H1 (cell line): ENCODE measurements around the gene PDGFA. TPM values are rescaled to one million over a fixed set of nuclear protein-coding genes. Genes with fewer than 3 reads are reported as not detected.

Experiments used
- CTCF ChIA-PET: fragments of 300-600 bp; sonication (Branson Sonifier 250); formaldehyde crosslinking; loops from one replicate; lab custom pipeline; 2021; ENCODE audit not compliant: partially characterized antibody; lab: Charles Lee
- POLR2A ChIA-PET: fragments of 300-600 bp; sonication (Branson Sonifier 250); formaldehyde crosslinking; loops from one replicate; lab custom pipeline; 2021; ENCODE audit warnings: inconsistent platforms; ENCODE audit not compliant: partially characterized antibody; lab: Charles Lee
- DNase-seq, 2 experiments: peaks; one replicate each; pipeline versions ENCODE4 v3.0.0 to v3.0.0-alpha.2; 2010 to 2022; ENCODE audit warnings: low spot score in 2 of 2, low read depth in 1 of 2, mixed read lengths in 1 of 2
- FAIRE-seq: peaks from 2 replicates; lab custom pipeline; 2011; peaks lifted over from hg19 to GRCh38; lab: Jason Lieb, UNC
- H2AFZ ChIP-seq: 2 replicates; pipeline ENCODE4 v1.8.1; 2012; ENCODE audit warnings: low read length, inconsistent platforms
- H2AK5ac ChIP-seq: 2 replicates; pipeline ENCODE4 v1.6.1; 2013; ENCODE audit warnings: low read depth, low read length
- H2BK120ac ChIP-seq: replicated peaks from 2 replicates; pipeline ENCODE3; 2013; ENCODE audit warnings: low read depth, low read length, inconsistent platforms
- H2BK12ac ChIP-seq: 2 replicates; pipeline ENCODE4 v1.6.1; 2013; ENCODE audit warnings: low read depth, low read length
- H2BK15ac ChIP-seq: 2 replicates; pipeline ENCODE4 v1.6.1; 2013; ENCODE audit warnings: low read length
- H2BK20ac ChIP-seq: 2 replicates; pipeline ENCODE4 v1.6.1; 2013; ENCODE audit warnings: low read length
- H2BK5ac ChIP-seq: 2 replicates; pipeline ENCODE4 v1.6.1; 2013; ENCODE audit warnings: low read depth, low read length
- H3K14ac ChIP-seq: 2 replicates; pipeline ENCODE4 v1.6.1; 2013; ENCODE audit warnings: inconsistent platforms; ENCODE audit not compliant: insufficient read length
- H3K18ac ChIP-seq: 2 replicates; pipeline ENCODE4 v1.6.1; 2013; ENCODE audit warnings: low read length; ENCODE audit errors: extremely low read depth
- H3K23ac ChIP-seq: 2 replicates; pipeline ENCODE4 v1.6.1; 2013; ENCODE audit warnings: inconsistent platforms; ENCODE audit not compliant: insufficient read length
- H3K23me2 ChIP-seq: 2 replicates; pipeline ENCODE4 v1.6.1; 2013; ENCODE audit warnings: low read depth, low read length
- H3K27ac ChIP-seq: 2 replicates; pipeline ENCODE4 v1.6.1; 2011; ENCODE audit warnings: low read depth, low read length, inconsistent platforms
- H3K27me3 ChIP-seq, 4 experiments: replicated peaks in 1 of 4; 1 replicate in 1 of 4; 2 replicates in 3 of 4; pipeline versions ENCODE4 v1.6.1 to v1.8.1; 2011 to 2013; ENCODE audit warnings: low read length in 3 of 4, mild to moderate bottlenecking in 3 of 4, inconsistent platforms in 2 of 4, mixed read lengths in 2 of 4, moderate library complexity in 1 of 4; ENCODE audit not compliant: control insufficient read depth in 3 of 4, insufficient read depth in 3 of 4; ENCODE audit errors: extremely low read depth in 1 of 4
- H3K36me3 ChIP-seq, 4 experiments: 2 replicates each; pipeline versions ENCODE4 v1.6.1 to v1.8.1; 2011 to 2013; ENCODE audit warnings: mild to moderate bottlenecking in 4 of 4, low read length in 3 of 4, moderate library complexity in 2 of 4, control low read depth in 1 of 4, inconsistent platforms in 1 of 4; ENCODE audit not compliant: insufficient read depth in 4 of 4, control insufficient read depth in 2 of 4
- H3K4ac ChIP-seq: replicated peaks from 2 replicates; pipeline ENCODE3; 2013; ENCODE audit warnings: low read length, low read depth, mixed read lengths, inconsistent platforms; ENCODE audit not compliant: insufficient read length
- H3K4me1 ChIP-seq, 4 experiments: replicated peaks in 1 of 4; 1 replicate in 1 of 4; 2 replicates in 3 of 4; pipeline versions ENCODE4 v1.6.1 to v1.8.1; 2011 to 2013; ENCODE audit warnings: low read length in 3 of 4, inconsistent platforms in 2 of 4, mixed read lengths in 1 of 4; ENCODE audit not compliant: insufficient read depth in 4 of 4, control insufficient read depth in 3 of 4
- H3K4me2 ChIP-seq, 2 experiments: 2 replicates each; pipeline versions ENCODE4 v1.6.1 to v1.8.1; 2011 to 2013; ENCODE audit warnings: low read depth in 2 of 2, low read length in 2 of 2, control low read depth in 1 of 2, inconsistent platforms in 1 of 2, mild to moderate bottlenecking in 1 of 2; ENCODE audit not compliant: insufficient read depth in 1 of 2
- H3K4me3 ChIP-seq, 4 experiments: fragments of 200-600, 300-600 bp in 1 of 4; sonication (generic), shearing (Covaris generic), sonication (Bioruptor Twin) in 1 of 4; 2 replicates each; pipeline versions ENCODE4 v1.5.1 to v1.8.1; 2011 to 2016; ENCODE audit warnings: low read length in 4 of 4, low read depth in 3 of 4, control low read depth in 2 of 4, inconsistent platforms in 2 of 4, mild to moderate bottlenecking in 2 of 4, mixed read lengths in 1 of 4, moderate library complexity in 1 of 4; ENCODE audit not compliant: insufficient read depth in 2 of 4; ENCODE audit errors: extremely low read depth in 1 of 4
- H3K56ac ChIP-seq: replicated peaks from 2 replicates; pipeline ENCODE3; 2013; ENCODE audit warnings: low read depth, mild to moderate bottlenecking, mixed read lengths, low read length, inconsistent platforms; ENCODE audit not compliant: insufficient read length
- H3K79me1 ChIP-seq: 2 replicates; pipeline ENCODE4 v1.6.1; 2013; ENCODE audit warnings: low read depth, low read length, control low read depth
- H3K79me2 ChIP-seq, 2 experiments: 2 replicates each; pipeline versions ENCODE4 v1.6.1 to v1.8.1; 2012 to 2013; ENCODE audit warnings: low read length in 2 of 2, mild to moderate bottlenecking in 2 of 2, inconsistent platforms in 1 of 2; ENCODE audit not compliant: insufficient read depth in 2 of 2, control insufficient read depth in 1 of 2
- H3K9ac ChIP-seq, 4 experiments: replicated peaks in 1 of 4; 1 replicate in 1 of 4; 2 replicates in 3 of 4; pipeline versions ENCODE4 v1.6.1 to v1.8.1; 2011 to 2013; ENCODE audit warnings: low read depth in 3 of 4, low read length in 3 of 4, control low read depth in 2 of 4, mild to moderate bottlenecking in 2 of 4, moderate library complexity in 2 of 4, inconsistent platforms in 1 of 4; ENCODE audit errors: extremely low read depth in 1 of 4
- H3K9me3 ChIP-seq, 2 experiments: 2 replicates each; pipeline versions ENCODE4 v1.6.1 to v1.8.1; 2012 to 2013; ENCODE audit warnings: mild to moderate bottlenecking in 2 of 2, moderate library complexity in 2 of 2, control low read depth in 1 of 2, inconsistent platforms in 1 of 2, low read depth in 1 of 2, low read length in 1 of 2, mixed read lengths in 1 of 2; ENCODE audit not compliant: insufficient read depth in 2 of 2
- H4K20me1 ChIP-seq, 2 experiments: replicated peaks in 1 of 2; 2 replicates each; pipeline versions ENCODE3 to v1.8.1; 2011 to 2013; ENCODE audit warnings: inconsistent platforms in 2 of 2, low read length in 2 of 2, mild to moderate bottlenecking in 1 of 2; ENCODE audit not compliant: insufficient read depth in 2 of 2, control insufficient read depth in 1 of 2
- H4K5ac ChIP-seq: 2 replicates; pipeline ENCODE4 v1.6.1; 2013; ENCODE audit warnings: low read length, low read depth, mixed read lengths, inconsistent platforms; ENCODE audit not compliant: insufficient read length
- H4K8ac ChIP-seq: 2 replicates; pipeline ENCODE4 v1.8.0; 2013; ENCODE audit warnings: mild to moderate bottlenecking, moderate library complexity, low read length, inconsistent platforms; ENCODE audit not compliant: insufficient read depth; ENCODE audit errors: extremely low read depth
- H4K91ac ChIP-seq: replicated peaks from 2 replicates; pipeline ENCODE3; 2013; ENCODE audit warnings: low read length, mixed read lengths, inconsistent platforms; ENCODE audit not compliant: insufficient read length
- ASH2L ChIP-seq: fragments of 200-600, 300-600 bp; sonication (generic); IDR thresholded peaks from one replicate; pipeline ENCODE4 v1.7.1; 2017; ENCODE audit warnings: low read length
- BACH1 ChIP-seq: IDR thresholded peaks from 2 replicates; pipeline ENCODE4 v1.6.1; 2012; ENCODE audit warnings: low read length, improper control_type of control experiment
- BRCA1 ChIP-seq: IDR thresholded peaks from 2 replicates; pipeline ENCODE4 v1.6.1; 2012; ENCODE audit warnings: low read depth, low read length, improper control_type of control experiment
- CBX8 ChIP-seq: fragments of 300-800, 300-1000 bp; sonication (generic); IDR thresholded peaks from 2 replicates; pipeline ENCODE4 v1.7.1; 2016; ENCODE audit warnings: low read depth, low read length, borderline replicate concordance
- CREB1 ChIP-seq: IDR thresholded peaks from 2 replicates; pipeline ENCODE4 v1.6.1; 2012; ENCODE audit warnings: inconsistent platforms
- KDM1A ChIP-seq: fragments of 200-600, 300-600 bp; sonication (generic); IDR thresholded peaks from 2 replicates; pipeline ENCODE4 v1.7.1; 2016; ENCODE audit warnings: mild to moderate bottlenecking, low read length, borderline replicate concordance
- KDM4A ChIP-seq: IDR thresholded peaks from one replicate; pipeline ENCODE4 v1.7.1; 2012; ENCODE audit warnings: low read depth, mild to moderate bottlenecking, moderate library complexity, low read length, inconsistent platforms; ENCODE audit not compliant: severe bottlenecking
- KDM5A ChIP-seq: fragments of 200-600 bp; IDR thresholded peaks from 2 replicates; pipeline ENCODE4 v1.7.1; 2012; ENCODE audit warnings: mild to moderate bottlenecking, low read length, inconsistent platforms, mixed read lengths
- POU5F1 ChIP-seq: IDR thresholded peaks from 2 replicates; pipeline ENCODE4 v1.6.1; 2011; ENCODE audit warnings: low read depth, mild to moderate bottlenecking, low read length, moderate library complexity
- RBBP5 ChIP-seq: IDR thresholded peaks from 2 replicates; pipeline ENCODE4 v1.7.1; 2012; ENCODE audit warnings: low read depth, mild to moderate bottlenecking, inconsistent platforms, low read length, moderate library complexity, borderline replicate concordance
- SIN3A ChIP-seq, 2 experiments: IDR thresholded peaks in 1 of 2; conservative IDR thresholded peaks in 1 of 2; 2 replicates each; pipeline ENCODE4 v1.6.1; 2011 to 2012; ENCODE audit warnings: low read length in 2 of 2, improper control_type of control experiment in 1 of 2, low read depth in 1 of 2, mild to moderate bottlenecking in 1 of 2
- SIRT6 ChIP-seq: IDR thresholded peaks from one replicate; pipeline ENCODE4 v1.7.1; 2012; ENCODE audit warnings: low read length, inconsistent platforms
- SP4 ChIP-seq: IDR thresholded peaks from 2 replicates; pipeline ENCODE4 v1.6.1; 2012; ENCODE audit warnings: low read length, inconsistent platforms
- TBP ChIP-seq: IDR thresholded peaks from 2 replicates; pipeline ENCODE4 v1.6.1; 2011; ENCODE audit warnings: low read depth, low read length, improper control_type of control experiment
- YY1 ChIP-seq: IDR thresholded peaks from 2 replicates; pipeline ENCODE4 v1.6.1; 2011; ENCODE audit warnings: low read depth, mild to moderate bottlenecking, low read length
- WGBS, 2 experiments: shearing (Covaris generic) in 1 of 2; methylation state at CpG; one replicate each; pipeline versions ENCODE4 v1.1.6 to v1.1.7; 2013 to 2015; ENCODE audit warnings: low lambda C conversion rate in 2 of 2, mixed read lengths in 2 of 2, inconsistent platforms in 1 of 2, low coverage in 1 of 2, missing lambda C conversion rate in 1 of 2; ENCODE audit not compliant: insufficient replicate concordance in 2 of 2, insufficient coverage in 1 of 2, insufficient read length in 1 of 2; ENCODE audit errors: extremely low coverage in 1 of 2, missing lambda C conversion rate in 1 of 2; 5-methylcytosine and 5-hydroxymethylcytosine counted together
- polyA plus RNA-seq, 7 experiments: library from polyadenylated mRNA; depleted of rRNA in 3 of 7; stranded (reverse) in 5 of 7; unstranded in 2 of 7; fragments of >200 nt in 5 of 7; fragments of 200-250 nt in 2 of 7; gene quantifications; 1 replicate in 5 of 7; 2 replicates in 1 of 7; 4 replicates in 1 of 7; pipeline versions ENCODE4 v1.2.1 to v1.2.3, GENCODE V29; 2011 to 2013; ENCODE audit warnings: missing spikeins in 2 of 7, mixed read lengths in 2 of 7
- total RNA-seq: library from RNA; stranded (reverse); fragmentation: NEBNext Ultra II Directional; extraction: Animal tissue kit (Norgen Biotek cat#: 25700); gene quantifications from 2 replicates; pipeline ENCODE4 v1.2.1, GENCODE V29; 2021

Gene PDGFA
- total and polyA plus RNA-seq, 2 of the 8 experiments (the other 6 are each of a cell fraction or from before 2014, with no cell fraction given), result 21.1 to 43.0 TPM

- no peak overlapping the region for H2BK12ac ChIP-seq
- H4K20me1 ChIP-seq, result no peaks in the 10 kb centered on the region
- no peaks in the 10 kb centered on the region for H3K27me3 ChIP-seq
- ChIA-PET POLR2A (no interaction called here), CTCF (interaction anchor here (1.0 to 1.4 kb wide), 2 partner anchors 12 to 222 kb away, joined by 3 to 5 read pairs; no protein-coding TSS in a partner anchor)
- FAIRE-seq, result no peak
- H2BK15ac ChIP-seq, result no peak overlapping the region
- no peaks in the 10 kb centered on the region for H3K79me2 ChIP-seq
- H4K8ac ChIP-seq, result no peak overlapping the region
- DNase-seq, result no peak
- H3K9ac ChIP-seq, result no peak overlapping the region
- no peak overlapping the region for H3K14ac ChIP-seq
- no peak overlapping the region for H4K91ac ChIP-seq
- H3K36me3 ChIP-seq, result peaks cover 0 to 8% (median 0%) of the 10 kb centered on the region in 4 experiments; a peak in 1 of 8 replicates
- no peak overlapping the region for H2AFZ ChIP-seq
- H3K18ac ChIP-seq, result no peak overlapping the region
- no peak overlapping the region for H3K4me2 ChIP-seq
- H3K4ac ChIP-seq, result no peak overlapping the region
- no peak overlapping the region for H3K56ac ChIP-seq
- peaks cover 0 to 5% of the 10 kb centered on the region in 2 experiments; a peak in 1 of 4 replicates for H3K9me3 ChIP-seq
- no peaks in the 10 kb centered on the region for H3K4me1 ChIP-seq
- H3K79me1 ChIP-seq, result no peaks in the 10 kb centered on the region
- no peak overlapping the region for H2AK5ac ChIP-seq
- H3K23me2 ChIP-seq, result no peaks in the 10 kb centered on the region
- H2BK120ac ChIP-seq, result no peak overlapping the region
- 91% methylated on average over 17 of the region's 18 CpGs; no CpG with 5 or more reads in 1 of the 2 experiments for WGBS, 2 experiments
- no peak overlapping the region for H2BK5ac ChIP-seq
- no peak overlapping the region for H3K27ac ChIP-seq
- H2BK20ac ChIP-seq, result no peak overlapping the region
- no peak overlapping the region for H4K5ac ChIP-seq
- H3K4me3 ChIP-seq, result no peak overlapping the region
- H3K23ac ChIP-seq, result no peak overlapping the region
- TF ChIP-seq YY1 (no peak), KDM1A (no peak), SIN3A (conservative IDR thresholded peaks at IDR 0.05 in 1 of 2, IDR thresholded peaks at IDR 0.05 in 1 of 2; ENCODE audit: low read depth in 1 of 2, low read length in 2 of 2) (no peak), ASH2L (no peak), BRCA1 (no peak), KDM4A (no peak), RBBP5 (no peak), KDM5A (no peak), BACH1 (no peak), SIRT6 (no peak), SP4 (no peak), TBP (no peak), CREB1 (no peak), CBX8 (no peak), POU5F1 (no peak)
These were observed 34.0 kb upstream of the PDGFA start for GRCh38 chr7:553636-554111.
